HG03521 (cell line): ENCODE results near the gene DOK6.
"Not testable (repeated sequence)": the region's sequence is repeated elsewhere in the genome, so short reads cannot be mapped to it uniquely, and the experiment has no call there.

ENCODE experiments used
- ATAC-seq: cut with Tn5 transposase; IDR thresholded peaks from one replicate; pipeline ENCODE4 v1.9.1; 2021; ENCODE audit warnings: mild to moderate bottlenecking, moderate library complexity; ENCODE audit not compliant: unreplicated experiment

DOK6 gene

GRCh38 chr18:69854455-69854854 is 453.8 kb downstream of the DOK6 start:
- ATAC-seq = no peak

- no peak for ATAC-seq
Measured at GRCh38 chr18:69858897-69859296, 458.2 kb downstream of the DOK6 start.

DNA sequence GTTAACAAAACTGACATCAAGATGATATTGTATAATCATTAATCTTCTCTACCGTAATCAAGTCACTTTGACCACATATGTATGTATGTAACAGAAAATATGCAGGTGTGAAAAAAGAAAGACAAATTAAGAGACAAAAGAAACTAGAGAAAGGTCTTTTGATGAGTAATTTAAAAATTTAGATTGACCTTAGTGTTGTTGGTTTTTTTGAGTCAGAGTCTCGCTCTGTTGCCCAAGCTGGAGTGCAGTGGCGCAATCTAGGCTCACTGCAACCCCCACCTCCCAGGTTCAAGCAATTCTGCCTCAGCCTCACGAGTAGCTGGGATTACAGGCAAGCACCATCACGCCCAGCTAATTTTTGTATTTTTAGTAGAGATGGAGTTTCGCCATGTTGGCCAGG is 464.1 kb downstream of the DOK6 start:
- not testable (repeated sequence) for ATAC-seq

GRCh38 chr18:69865776-69866175 is 465.1 kb downstream of the DOK6 start:
- ATAC-seq = no peak

DNA sequence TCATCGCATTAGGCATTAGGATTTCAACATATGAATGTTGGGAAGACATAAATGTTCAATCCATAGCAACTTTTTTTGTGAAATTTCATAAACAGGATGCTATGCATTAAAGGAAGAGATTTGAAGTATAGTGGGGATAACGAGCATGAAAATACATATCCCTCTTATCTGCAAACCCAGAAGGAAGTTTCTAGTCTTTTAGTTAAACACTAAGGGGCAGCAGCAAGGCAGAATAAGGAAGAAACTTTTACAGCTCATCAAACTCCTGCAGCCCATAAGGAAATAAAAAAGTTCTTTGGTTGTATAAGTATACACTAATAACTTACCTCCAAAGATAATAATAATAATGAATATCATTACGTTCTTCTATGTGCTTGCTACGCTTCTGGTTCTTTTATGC is 465.5 kb downstream of the DOK6 start:
- ATAC-seq = no peak

DNA sequence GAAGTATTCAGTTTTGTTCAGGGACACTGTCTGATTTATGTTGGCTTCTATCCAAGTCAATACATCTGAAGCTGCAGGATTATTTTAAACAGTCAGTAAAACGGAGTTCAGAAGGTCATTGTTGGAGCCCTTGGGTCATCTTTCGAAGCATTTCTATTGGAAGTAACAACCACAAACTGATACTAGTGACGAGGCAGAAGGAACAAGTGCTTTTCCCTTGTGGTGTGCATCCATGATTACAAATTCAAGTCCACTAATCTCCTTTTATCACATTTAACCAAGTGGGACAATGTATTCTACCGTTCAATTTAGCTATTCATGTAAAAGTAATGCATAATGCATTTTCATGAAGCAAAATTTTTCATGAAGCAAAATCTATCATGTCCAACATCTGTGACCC is 470.0 kb downstream of the DOK6 start:
- no peak for ATAC-seq

- ATAC-seq = no peak
Measured at GRCh38 chr18:69871363-69871762, 470.7 kb downstream of the DOK6 start.

GRCh38 chr18:69872661-69873060 is 472.0 kb downstream of the DOK6 start:
- ATAC-seq = no peak

GRCh38 chr18:69874058-69874457 is 473.4 kb downstream of the DOK6 start:
- ATAC-seq = no peak

GRCh38 chr18:69876490-69876889 is 475.8 kb downstream of the DOK6 start:
- no peak for ATAC-seq

DNA sequence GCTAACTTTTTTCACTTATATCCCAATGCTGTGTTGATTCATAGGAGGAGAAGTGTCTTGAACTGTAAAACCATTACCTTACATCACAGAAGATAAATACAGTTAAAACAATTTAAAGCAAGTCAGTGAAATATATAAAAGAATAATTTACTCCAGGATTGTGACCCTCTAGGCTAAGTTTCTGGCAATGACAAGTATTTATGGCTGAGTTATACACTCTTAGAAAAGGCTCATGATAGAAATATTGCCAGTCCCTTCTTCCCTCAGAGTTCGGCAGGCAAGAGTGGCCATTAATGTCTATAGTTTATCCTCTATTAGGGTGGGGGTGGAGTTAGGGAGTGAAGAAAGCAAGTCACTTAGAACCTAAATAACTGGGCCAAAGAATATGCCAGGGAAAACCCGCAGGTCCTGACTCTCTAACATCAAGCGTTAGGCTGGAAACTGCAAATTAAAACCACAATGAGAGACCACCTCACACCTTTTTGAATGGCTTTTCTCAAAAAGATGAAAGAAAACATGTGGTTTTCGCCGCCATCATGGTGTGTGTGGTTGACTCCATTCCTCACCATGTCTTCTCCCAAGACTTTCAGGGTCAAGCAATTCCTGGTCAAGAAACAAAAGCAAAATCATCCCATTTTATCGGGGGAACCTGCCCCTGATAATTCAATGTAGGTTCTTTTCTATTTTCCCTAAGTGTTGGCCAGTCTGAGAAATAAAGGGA is 477.7 kb downstream of the DOK6 start:
- ATAC-seq = no peak

DNA sequence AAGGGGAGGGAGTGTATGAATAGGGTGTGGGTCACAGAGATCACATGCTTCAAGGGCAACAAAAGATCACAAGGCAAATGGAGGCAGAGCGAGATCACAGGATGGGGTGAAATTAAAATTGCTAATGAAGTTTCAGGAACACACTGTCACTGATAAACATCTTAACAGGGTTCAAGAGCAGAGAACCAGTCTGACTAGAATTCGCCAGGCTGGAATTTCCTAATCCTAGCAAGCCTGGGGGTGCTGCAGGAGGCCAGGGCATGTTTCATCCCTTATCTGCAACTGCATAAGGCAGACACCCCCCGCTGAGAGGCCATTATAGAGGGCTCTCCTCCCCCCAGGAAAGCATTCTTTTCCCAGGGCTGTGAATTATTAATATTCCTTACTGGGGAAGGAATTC is 478.4 kb downstream of the DOK6 start:
- ATAC-seq = not testable (repeated sequence)

GRCh38 chr18:69880083-69880482 is 479.4 kb downstream of the DOK6 start:
- ATAC-seq = no peak

GRCh38 chr18:69882965-69883668 is 482.4 kb downstream of the DOK6 start:
- ATAC-seq = peak; percentile 30

DNA sequence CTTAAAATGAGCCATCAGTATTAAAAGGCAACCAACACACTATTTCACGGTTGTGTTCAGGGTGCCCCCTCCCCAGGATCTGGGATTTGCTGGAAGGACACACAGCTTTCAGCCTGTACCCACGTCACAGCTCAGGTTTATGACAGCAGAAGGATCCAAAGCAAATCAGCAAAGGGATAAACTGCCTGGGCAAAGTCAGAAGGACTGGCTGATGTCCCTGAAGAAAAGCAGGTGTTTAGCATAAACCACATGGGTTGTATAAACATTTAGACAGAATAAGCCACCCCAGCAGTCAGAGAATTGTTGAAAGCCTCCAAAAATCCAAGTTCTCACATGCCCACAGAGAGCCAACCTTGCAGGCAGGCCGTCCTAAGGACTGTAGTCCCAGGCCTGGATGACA is 483.1 kb downstream of the DOK6 start:
- ATAC-seq = no peak

GRCh38 chr18:69885355-69885754 is 484.7 kb downstream of the DOK6 start:
- no peak for ATAC-seq

DNA sequence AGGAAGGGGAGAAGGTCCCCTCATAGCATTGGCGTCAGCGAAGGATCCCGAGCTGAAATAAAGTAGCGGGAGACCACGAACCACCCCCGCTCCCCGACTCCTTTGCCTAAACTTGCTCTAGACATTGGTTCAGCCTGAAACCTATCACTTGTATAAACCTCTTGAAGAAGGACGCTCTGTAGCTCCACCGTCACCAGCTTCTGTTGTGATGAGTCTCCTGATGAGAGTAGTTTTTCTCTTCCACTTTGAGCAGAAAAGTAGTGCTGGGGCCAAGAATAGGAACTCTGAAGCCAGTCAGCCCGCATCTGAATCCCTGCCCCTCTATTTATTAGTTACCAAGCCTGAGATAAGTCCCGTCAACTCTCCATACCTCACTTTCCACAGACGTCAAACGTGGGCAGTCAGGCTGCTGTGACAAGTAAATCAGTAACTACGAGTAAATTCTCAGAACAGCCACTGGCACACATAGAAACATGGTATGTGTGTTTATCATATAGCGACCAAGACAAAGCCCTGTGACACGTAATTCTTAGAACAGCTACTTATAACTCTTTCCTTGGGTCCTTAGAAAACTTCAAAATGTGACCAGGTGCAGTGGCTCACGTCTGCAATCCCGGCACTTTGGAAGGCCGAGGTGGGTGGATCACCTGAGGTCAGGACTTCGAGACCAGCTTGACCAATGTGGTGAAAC is 485.3 kb downstream of the DOK6 start:
- peak; percentile 78 for ATAC-seq

- no peak for ATAC-seq
Measured at GRCh38 chr18:69887256-69887655, 486.6 kb downstream of the DOK6 start.

DNA sequence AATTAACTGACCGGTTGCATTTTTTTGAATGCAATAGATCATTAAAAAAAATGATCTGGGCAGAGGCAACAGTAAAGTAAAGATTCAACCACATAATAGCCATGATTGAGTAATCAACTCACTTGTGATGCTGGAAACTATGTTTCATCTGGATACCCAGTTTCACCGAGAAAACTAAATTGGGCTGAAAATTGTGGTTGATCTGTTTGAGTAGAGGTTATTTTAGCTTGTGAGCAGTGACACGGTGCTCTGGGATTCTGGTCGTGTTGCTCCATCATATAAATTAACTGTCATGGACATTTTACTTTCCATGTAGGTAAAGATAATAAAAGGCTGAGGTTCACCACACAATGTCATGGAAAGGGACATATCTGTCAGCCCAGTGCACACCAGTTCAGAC is 488.3 kb downstream of the DOK6 start:
- ATAC-seq = no peak

- no peak for ATAC-seq
Measured at GRCh38 chr18:69890558-69890957, 489.9 kb downstream of the DOK6 start.

- ATAC-seq = no peak
Measured at GRCh38 chr18:69894467-69894866, 493.8 kb downstream of the DOK6 start.
